Thyroid gland (tissue), 4 donors: ENCODE results near the gene XRCC5.

ENCODE experiments used
- CTCF ChIP-seq, 6 experiments: fragments of 200-600 bp in 3 of 6; fragments of 450-650 bp in 3 of 6; sonication (generic) in 3 of 6; IDR thresholded peaks; one replicate each; pipeline ENCODE4 v1.5.1; 2016 to 2019; ENCODE audit warnings: antibody characterized with exemption in 6 of 6, mild to moderate bottlenecking in 2 of 6, inconsistent platforms in 1 of 6, moderate library complexity in 1 of 6
- POLR2A ChIP-seq, 2 donors: fragments of 450-650 bp; IDR thresholded peaks; one replicate each; pipeline ENCODE4 v1.6.1; 2017; ENCODE audit warnings: antibody characterized with exemption in 2 of 2, mild to moderate bottlenecking in 2 of 2, moderate library complexity in 1 of 2

DNA sequence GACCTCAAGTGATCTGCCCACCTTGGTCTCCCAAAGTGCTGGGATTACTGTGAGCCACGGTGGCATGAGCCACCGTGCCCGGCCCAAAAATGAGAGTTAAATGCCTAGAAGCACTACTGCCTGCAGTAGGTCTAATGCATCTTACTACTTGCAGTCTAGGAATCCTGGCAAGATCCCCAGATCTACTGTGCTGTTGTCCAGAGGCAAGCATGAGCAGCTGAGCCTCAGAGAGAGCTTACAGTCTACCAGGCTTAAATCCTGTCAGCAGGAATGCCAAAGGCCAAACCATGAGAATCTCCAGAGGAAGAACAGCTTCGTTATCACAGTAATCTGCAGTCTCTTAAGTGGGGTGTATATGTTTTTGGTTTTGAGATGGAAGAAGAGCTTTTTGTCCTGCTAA is 54.4 kb downstream of the XRCC5 start:
- no peak for TF ChIP-seq CTCF (IDR thresholded peaks at IDR 0.05)
- TF ChIP-seq POLR2A (IDR thresholded peaks at IDR 0.05) = no peak
